A673 (cell line): ENCODE results near the gene SMIM13.

Experiments used
- CTCF ChIP-seq: fragments of 300-800, 200-600 bp; sonication (generic); conservative IDR thresholded peaks from 2 replicates; pipeline ENCODE4 v1.5.1; 2017; ENCODE audit warnings: low read depth, mild to moderate bottlenecking, antibody characterized with exemption, low read length, moderate library complexity, mixed read lengths
- EZH2 ChIP-seq: fragments of 200-600 bp; sonication (generic); IDR thresholded peaks from 2 replicates; pipeline ENCODE4 v1.6.1; 2017; ENCODE audit warnings: borderline replicate concordance, low read depth, mild to moderate bottlenecking, mixed read lengths, antibody characterized with exemption, low read length; ENCODE audit not compliant: poor library complexity, severe bottlenecking

GRCh38 chr6:11064836-11065235 lies 28.8 kb upstream of the SMIM13 start:
- TF ChIP-seq CTCF (no peak), EZH2 (no peak)
